Hindlimb muscle (tissue), 1 donor: ENCODE data around the gene EPHA6. TPM values are rescaled to one million over a fixed set of nuclear protein-coding genes. Genes with fewer than 3 reads are reported as not detected.
"Not testable (repeated sequence)": the region's sequence is repeated elsewhere in the genome, so short reads cannot be mapped to it uniquely, and the experiment has no call there.

Experiments
- DNase-seq: peaks from one replicate; pipeline ENCODE4 v3.0.0-alpha.2; 2013
- polyA plus RNA-seq: library from polyadenylated mRNA; unstranded; fragments of 120-200 nt; gene quantifications from one replicate; pipeline ENCODE4 v1.2.1, GENCODE V29; 2013; ENCODE audit not compliant: insufficient read length

Gene EPHA6
- polyA plus RNA-seq, 1 donor: 0.13 TPM

DNA sequence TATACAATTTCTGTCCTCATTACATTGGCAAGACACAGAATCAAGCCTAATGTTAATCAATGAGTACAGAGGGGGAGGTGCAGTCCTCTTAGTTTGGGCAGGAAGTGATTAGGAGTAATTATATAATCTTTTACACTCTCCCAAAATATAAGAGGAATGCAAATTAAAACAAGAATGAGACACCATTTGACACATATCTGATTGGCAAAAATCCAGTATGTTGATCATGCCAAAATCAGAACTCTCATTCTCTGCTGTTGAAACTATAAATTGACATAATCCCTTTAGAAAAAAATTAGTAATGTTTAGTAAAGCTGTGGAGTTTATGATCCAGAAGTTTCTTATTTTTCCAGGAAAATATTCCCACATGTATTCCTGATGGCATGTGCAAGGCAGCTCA, 373.4 kb downstream of the EPHA6 start:
- DNase-seq: no peak

DNA sequence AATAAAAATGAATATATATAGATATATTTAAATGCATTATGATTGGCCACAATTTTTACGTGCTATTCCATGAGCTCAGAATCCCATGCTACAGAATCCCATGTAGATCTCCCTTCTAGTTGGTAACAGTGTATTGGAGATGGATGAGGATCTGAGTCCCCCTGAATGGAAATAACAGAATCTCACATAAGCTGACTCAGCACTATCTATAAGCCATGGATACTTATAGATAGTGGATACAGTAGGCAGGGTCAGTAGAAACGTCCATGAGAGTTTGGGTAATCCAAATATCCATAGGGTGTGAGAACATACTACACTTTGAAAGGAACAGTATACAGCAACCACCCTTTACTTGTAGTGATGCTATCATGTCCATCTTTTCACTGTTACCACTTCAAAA, 375.4 kb downstream of the EPHA6 start:
- DNase-seq: no peak

DNA sequence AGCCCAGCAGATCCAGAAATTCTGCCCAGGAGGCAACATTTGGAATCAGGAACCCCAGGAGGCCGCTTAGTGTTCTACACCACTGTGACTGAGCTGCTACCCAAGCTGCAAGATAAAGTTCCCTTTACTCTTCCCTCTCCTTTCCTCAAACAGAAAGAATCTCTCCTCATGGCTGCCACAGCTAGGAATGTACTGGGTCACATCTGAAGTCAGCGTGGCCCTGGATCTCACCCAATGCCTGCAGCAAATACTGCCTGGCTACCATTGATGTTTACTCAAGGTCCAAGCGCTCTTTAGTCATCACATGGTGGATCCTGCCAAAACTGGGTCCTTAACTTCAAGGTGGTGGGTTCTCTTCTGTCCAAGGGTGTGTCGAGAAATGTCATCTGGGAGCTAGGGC, 382.7 kb downstream of the EPHA6 start:
- DNase-seq: no peak

DNA sequence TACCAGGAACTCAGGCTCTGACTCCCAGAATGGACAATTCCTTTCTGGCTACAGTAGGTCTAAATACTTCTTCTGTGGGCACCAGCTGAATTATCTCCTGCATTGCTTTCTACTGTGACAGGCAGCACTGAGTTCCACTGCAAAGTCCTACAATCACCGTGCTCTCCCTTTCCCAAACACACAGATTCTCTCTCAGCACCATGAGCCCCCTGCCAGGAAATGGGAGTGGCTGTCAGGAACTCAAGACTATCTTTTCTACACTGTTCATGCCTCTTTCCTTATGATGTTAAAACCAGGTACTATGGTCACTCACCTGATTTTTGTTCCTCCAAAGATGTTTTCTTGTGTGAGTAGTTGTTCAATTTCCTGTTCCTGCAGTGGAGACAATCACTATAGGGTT, 383.4 kb downstream of the EPHA6 start:
- no peak for DNase-seq

DNA sequence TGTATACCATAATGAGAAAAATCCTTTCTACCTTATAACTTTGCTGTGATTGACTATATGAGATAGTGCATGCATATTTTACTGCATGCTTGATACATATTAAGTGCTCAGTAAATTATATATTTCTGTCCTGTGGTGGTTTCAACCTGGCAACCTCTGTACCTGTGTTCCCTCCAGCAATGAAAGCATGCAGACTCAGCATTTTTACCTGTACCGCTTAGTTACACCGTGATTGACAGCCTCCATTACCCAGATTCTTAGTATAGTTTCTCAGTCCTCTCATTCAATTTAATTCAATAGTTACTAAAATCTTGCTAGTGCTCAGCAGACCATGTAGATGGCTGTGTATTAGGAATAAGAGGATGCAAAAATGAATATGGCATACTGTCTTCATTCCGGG, 386.0 kb downstream of the EPHA6 start:
- DNase-seq: no peak

DNA sequence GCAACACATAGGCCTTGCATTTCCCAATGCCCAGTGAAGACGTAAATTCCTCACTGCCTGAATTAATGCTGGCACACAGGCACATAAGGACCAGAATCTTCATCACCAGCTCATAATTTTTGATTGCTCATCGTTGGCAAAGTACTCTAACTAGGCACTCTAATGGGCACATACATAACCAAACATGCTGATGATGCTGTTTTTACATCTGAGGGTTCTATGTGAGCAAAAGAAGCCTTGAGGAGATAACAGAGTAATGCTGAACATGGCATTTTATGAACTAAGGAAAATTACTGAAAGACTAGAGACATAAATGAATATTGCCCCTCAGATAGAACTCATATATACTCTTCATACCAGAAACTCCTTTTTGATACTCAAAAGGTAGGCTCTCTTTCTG, 387.4 kb downstream of the EPHA6 start:
- DNase-seq: no peak

DNA sequence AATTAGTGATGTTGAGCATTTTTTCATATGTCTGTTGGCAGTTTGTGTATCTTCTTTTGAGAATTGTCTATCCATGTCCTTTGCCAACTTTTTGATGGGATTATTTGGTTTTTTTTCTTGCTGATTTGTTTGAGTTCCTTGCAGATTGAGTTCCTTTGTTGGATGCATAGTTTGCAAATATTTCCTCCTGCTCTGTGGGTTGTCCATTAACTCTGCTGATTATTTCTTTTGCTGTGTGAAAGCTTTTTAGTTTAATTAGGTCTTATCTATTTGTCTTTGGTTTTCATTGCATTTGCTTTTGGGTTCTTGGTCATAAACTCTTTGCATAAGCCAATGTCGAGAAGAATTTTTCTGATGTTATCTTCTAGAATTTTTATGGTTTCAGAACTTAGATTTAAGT, 414.6 kb downstream of the EPHA6 start:
- DNase-seq: no peak

DNA sequence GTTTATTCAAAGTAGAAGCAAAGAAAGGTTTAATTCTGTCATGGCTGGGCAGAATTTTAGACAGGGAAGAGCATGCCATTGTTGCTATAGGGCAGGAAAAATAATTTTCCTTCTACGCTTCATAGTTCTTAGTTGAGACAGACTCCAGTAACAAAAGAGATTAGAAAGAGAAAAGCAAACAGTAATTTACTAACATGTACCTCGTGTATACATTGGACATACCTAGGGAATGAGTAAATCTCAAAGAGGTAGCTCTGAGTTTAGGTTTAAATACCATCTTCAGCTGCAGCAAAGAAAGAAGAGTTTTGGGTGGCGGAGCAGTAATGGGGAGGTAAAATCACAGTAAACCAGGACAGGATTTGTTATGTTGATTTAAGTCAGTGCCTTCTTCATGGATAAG, 416.1 kb downstream of the EPHA6 start:
- DNase-seq: no peak

DNA sequence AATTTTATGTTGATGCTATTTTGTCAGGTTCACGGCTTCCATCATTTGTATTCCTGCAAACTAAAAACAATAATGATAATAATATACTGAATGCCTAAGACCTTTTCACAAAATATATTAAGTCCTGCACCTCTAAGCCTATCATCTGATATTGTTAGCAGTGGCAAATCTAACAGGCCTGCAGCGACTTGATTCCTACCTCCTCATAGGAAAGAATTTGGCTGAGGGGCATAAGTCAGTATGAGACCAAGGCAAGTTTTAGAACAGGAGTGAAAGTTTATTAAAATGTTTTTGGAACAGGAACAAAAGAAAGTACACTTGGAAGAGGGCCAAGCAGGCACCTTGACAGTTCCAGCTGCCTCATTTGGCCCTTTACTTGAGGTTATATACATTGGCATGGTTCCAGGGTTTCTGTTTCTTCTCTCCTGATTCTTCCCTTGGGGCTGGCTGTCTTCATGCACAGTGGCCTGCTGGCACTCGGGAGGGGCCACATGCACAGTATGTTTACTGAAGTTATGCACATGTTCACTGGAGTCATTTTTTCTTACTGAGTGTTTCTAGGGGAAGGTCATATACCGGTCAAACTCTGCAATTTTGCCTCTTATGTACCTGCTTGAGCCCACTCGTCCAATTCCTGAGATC, 418.1 kb downstream of the EPHA6 start:
- no peak for DNase-seq

DNA sequence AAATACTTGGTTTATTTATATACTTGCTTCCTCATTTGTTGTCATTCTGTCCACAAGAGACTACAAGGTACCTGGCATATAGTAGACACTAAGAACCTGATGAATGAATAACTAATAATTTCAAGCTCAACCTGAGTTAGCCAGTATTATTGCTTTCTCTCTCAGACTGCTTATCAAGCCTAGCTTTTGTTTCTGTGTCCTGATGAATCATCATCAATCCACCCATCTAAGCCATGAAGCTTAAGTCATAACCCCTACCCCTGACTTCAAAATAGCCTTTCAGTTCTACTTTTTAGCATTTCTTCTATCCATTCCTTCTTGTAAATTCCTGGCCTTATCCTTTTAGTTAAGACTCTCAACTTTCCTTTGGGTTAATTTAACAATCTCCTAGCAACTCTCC, 420.8 kb downstream of the EPHA6 start:
- no peak for DNase-seq

DNA sequence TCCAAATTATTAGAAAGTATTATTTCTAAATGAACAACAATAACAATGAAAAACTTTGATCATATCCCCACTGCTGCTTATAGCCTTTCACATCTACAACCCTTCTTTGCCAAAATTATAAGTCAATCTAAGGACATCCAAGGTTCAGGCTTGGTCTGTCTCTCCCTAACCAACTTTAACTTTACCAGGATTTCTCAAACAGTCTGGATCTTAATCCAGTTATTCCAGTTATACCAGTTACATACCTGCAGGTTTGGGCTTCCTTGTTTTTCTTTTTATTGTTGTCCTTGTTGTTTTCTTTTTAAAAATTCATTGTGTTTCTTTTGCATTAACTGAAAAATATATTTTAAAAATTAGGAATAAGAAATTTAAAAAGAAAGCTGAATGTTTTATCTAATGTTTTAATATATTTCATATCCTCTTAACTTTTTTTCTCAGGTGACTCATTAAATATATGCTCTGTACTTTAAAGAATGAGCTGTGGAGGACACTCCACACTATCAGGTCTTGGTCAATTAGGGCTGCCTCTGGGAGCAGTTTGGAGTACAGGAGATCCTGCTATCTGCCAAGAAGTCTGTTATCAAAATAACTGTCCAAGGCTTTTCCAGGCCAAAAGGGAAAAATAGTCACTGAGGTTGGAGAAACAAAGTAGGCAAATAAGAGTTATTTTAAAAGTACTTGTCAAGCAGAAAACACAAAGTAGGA, 421.4 kb downstream of the EPHA6 start:
- DNase-seq: no peak

DNA sequence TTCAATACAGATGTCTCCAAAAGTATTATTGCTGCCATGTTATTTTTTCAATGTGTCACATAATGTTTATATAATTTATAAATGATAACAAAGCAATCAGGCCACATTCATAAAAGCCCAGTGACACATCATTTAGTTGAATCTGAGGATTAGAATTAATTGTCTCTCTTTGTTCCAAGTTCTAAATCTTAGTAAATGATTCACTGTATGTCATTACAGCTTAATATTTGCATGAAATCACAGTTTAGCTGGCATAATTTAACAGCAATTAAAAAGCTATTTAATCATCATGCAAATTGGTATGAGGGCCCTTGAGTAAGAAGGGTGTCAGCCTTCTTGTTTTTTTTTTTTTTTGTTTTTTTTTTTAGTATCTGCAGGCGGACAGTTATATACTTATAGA, 427.0 kb downstream of the EPHA6 start:
- DNase-seq: no peak

DNA sequence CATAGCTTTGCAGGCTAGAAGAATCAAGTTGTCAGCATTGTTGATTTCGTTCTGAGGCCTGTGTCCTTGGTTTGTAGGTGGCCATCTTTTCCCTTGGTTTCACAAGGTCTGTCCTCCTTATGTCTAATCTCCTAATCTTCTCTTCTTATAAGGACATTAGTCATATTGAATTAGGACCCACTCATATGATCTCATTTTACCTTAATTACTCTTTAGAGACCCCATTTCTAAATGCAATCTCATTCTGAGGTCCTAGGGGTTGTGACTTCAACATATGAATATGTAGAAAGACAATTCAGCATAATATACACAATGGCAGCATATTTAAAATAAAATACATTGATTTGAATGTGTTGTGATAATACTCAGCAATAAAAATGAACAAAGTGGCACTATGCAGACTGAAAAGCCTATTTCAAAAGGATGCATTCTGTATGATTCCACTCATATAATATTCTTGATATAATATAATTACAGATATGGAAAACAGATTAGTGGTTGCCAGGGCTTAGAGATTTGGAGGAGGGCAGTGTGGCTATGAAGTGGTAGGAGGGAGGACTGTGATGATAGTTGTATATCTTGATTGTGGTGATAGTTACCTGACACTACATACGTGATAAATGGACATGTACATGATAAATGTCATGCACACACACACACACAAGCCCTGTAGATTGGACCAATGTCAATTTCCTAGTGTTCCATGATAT, 431.0 kb downstream of the EPHA6 start:
- DNase-seq: no peak

DNA sequence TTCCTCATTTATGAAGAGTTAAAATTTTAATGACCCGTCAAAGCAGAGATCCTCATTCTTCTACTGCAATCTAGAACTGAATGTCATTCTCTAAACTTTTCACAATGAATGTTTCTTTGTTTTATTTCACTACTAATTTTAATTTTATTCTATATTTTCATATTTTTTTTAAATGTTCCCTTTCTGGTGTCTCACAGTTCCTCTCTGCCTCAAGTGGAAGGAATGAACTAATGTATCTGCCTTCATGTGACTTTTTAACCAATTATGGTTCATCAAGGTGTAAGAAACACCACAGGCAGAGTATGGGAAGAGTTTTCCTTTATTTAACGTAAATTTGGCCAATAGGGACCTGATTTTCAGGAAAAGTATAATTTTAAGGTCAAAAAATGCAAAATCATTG, 441.7 kb downstream of the EPHA6 start:
- DNase-seq: no peak

DNA sequence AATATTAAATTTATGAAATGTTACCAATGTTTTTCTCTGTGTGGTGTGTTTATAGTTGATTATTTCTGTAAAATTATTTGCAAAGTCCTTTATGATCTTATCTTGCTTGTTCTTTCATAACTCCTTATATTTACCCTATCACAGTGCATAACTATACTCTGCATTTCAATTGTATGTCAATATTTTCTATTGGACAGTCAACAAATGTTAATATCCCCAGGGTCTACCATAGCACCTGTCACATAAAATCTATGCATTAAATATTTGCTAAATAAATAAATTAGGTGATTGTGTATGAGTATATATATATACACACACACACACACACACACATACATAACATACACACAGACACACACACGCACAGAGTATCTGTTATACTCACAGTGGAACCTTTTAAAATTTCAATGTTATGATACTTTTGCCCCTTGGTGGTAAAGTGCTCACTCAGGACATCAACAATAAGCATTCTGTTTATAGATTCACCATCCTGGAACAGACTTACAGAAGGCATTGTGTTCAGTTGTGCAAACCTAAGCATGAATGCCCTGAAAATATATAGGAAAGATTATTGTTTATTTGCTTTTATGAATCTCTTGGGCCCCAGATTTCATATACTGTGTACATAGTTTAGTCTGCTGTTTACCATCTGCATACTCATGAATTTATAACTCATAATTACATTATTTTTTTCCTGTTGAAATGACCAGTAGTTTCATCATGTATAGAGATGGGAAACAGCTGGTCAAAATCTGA, 443.7 kb downstream of the EPHA6 start:
- no peak for DNase-seq

DNA sequence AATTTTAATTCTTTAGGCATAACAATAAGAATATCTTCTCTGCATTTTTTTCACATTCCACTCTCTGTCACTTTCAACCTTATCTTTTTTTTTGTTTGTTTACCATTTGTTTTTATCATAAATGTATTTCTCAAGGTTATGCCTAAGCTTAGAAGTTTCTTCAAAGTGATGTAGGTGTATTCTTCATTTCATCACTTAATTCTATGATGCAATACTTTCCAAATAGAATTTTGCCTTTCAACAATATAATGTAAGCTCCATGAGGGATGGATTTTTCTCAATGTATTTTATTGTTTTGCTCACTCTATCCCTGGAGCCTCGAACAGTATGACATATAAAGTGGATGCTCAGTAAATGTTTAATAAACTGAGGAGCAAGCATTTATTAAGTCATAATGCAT, 444.9 kb downstream of the EPHA6 start:
- DNase-seq: no peak

DNA sequence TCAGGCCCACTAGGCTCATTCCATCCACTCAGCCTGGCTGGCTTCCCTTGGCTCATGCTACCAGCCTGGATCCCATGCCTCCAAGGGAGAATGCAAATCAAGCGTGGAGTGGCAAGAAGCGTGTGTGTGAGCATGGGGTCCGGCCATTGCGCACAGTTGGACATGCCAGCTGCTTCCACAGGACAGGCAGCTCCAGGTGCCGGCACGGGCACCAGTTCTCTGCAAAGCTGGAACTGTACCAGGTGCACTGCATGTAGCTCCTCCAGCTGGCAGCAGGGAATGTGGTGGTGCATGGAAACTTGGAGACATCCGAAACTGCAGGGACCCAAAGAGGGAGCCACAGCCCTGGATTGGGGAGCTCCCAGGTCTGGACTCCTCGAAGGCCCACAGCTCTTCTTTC, 449.8 kb downstream of the EPHA6 start:
- no peak for DNase-seq

DNA sequence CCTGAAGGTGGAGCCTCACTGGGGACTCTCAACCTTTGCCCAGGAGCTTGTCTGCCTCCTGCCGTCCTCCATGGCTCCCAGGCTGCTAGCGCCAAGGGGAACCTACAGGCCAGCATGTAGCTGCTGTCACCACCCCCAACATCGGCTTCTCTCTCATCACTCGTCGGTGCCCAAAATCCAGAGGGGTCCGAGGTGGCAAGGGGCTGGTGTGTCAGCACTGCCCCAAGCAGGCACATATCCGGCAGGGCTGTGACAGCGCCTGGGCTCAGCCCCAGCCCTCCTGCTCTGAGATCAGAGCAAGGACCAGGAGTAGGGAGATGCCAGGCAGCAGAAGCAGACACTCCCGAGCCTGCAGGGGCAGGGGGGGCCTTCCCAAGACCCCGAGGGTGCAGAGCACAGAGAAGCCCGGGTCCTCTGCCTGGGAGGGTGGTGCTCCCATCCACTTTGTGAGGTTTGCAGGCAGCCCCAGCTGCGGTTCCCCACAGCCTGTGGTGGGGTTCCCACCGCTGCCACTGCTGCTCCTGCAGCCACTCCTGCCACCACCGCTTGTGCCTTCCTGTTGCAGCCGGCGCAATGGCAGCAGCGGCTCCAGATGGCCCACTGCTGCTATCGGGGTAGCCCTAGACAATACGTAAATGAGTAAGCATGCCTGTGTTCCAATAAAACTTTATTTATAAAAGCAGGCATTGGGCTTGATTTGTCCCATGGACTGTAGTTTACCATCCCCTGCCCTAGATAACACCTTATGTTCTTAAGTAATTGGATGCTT, 451.0 kb downstream of the EPHA6 start:
- DNase-seq: no peak

DNA sequence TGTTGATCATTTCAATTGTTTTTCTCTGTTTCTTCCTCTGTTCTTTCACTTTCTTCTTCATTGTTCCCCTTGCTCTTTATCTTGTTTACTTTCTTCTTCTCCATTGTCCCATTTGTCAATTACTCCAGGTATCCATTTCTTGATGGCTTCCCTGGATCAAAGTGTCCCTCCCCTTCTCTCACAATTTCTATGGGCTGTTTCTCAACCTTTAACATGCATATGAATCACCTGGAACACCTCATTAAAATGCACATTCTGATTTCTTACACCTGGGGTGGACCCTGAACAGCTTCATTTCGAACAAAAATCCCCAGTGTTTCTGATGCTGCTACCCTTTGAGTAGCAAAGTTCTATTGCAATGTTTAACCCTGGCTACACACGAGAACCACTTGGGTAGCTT, 454.8 kb downstream of the EPHA6 start:
- DNase-seq: no peak

DNA sequence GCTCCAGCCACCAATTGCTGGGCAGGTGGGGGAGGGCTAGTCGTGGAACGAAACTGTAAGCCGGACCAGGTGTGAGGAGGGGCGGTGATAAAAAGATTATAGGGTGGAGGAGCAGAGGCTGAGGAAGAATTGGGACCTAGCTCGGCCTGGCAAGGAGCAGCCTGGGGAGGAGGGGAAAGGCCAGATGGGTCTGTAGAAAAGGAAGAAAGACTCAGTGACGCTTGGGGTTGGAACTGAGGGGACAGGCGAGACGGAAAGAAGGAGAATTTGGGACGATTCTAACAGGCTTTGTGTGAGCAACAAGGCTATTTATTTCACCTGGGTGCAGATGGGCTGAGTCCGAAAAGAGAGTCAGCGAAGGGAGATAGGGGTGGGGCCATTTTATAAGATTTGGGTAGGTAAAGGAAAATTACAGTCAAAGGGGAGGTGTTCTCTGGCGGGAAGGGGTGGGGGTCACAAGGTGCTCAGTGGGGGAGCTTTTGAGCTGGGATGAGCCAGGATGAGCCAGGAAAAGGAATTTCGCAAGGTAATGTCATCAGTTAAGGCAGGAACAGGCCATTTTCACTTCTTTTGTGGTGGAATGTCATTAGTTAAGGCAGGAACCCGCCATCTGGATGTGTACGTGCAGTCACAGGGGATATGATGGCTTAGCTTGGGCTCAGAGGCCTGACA, 462.6 kb downstream of the EPHA6 start:
- DNase-seq: not testable (repeated sequence)

DNA sequence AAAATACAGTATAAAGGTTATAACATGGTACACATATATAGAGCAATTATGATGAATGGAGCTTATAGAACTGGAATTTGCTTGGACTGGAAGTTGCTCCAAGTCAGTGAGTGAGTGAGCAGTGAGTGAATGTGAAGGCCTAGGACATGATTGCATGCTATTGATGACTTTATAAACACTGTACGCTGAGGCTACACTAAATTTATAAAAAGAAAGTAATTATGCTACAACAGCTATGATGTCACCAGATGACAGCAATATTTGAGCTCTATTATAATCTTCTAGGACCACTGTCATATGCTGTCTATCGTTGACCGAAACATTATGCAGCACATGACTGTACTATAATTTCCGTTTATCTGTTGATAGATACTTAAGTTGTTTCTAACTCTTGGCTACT, 463.3 kb downstream of the EPHA6 start:
- no peak for DNase-seq

DNA sequence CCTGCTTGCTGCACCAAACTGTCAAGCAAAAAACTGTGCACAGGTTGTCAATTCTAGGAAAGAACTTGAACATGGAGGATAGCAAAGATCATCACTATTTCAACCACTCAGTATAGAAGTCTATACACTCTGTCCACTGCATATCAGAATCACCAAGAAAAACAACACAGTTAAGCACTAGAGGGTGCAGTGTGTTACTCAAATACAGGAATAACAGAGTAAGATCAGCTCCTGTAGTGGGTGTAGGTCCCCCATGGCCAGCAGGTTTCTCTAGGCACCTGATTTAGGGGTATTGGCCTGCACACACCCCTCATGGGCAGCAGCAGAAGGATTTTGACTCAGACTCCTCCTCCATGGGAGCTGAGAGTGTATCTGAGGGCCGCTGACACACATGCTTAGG, 464.1 kb downstream of the EPHA6 start:
- DNase-seq: no peak
